Retina (tissue), 1 donor: ENCODE data around the gene KIF12.
A peak's percentile ranks its signal among the peaks of the same experiment; 100 is the strongest.
"Not testable (repeated sequence)": the region's sequence is repeated elsewhere in the genome, so short reads cannot be mapped to it uniquely, and the experiment has no call there.

Experiments used
- DNase-seq: peaks from one replicate; pipeline ENCODE4 v3.0.0-alpha.2; 2016

The KIF12 gene

GRCh38 chr9:114082763-114083412 lies 16.2 kb downstream of the KIF12 start:
- DNase-seq, result not testable (repeated sequence)

GRCh38 chr9:114082017-114082762 lies 16.9 kb downstream of the KIF12 start:
- peak; percentile 85 for DNase-seq

GRCh38 chr9:114081441-114082016 lies 17.6 kb downstream of the KIF12 start:
- DNase-seq, result no peak

- DNase-seq, result no peak
Measured at GRCh38 chr9:114080773-114081440, 18.2 kb downstream of the KIF12 start.

GRCh38 chr9:114080195-114080772 lies 18.8 kb downstream of the KIF12 start:
- DNase-seq, result no peak

GRCh38 chr9:114078781-114079156 lies 20.3 kb downstream of the KIF12 start:
- no peak for DNase-seq

GRCh38 chr9:114078021-114078780 lies 20.9 kb downstream of the KIF12 start, which contains the start of gene AMBP:
Gene AMBP (minus strand): TSS chr9:114078300. CDS start chr9:114078209, 91 bp downstream.
- no peak for DNase-seq

- DNase-seq, result no peak
Measured at GRCh38 chr9:114077162-114077837, 21.8 kb downstream of the KIF12 start.

- DNase-seq, result no peak
Measured at GRCh38 chr9:114076237-114077161, 22.6 kb downstream of the KIF12 start.

GRCh38 chr9:114075602-114076001 lies 23.5 kb downstream of the KIF12 start:
- no peak for DNase-seq

GRCh38 chr9:114072184-114073140 lies 26.6 kb downstream of the KIF12 start:
- DNase-seq, result no peak

GRCh38 chr9:114071197-114071795 lies 27.8 kb downstream of the KIF12 start:
- no peak for DNase-seq

- DNase-seq, result no peak
Measured at GRCh38 chr9:114070188-114071103, 28.6 kb downstream of the KIF12 start.

GRCh38 chr9:114069476-114070187 lies 29.5 kb downstream of the KIF12 start:
- DNase-seq, result no peak

- no peak for DNase-seq
Measured at GRCh38 chr9:114065304-114065703, 33.8 kb downstream of the KIF12 start.

- no peak for DNase-seq
Measured at GRCh38 chr9:114061830-114062474, 37.1 kb downstream of the KIF12 start.

GRCh38 chr9:114061292-114061691 lies 37.8 kb downstream of the KIF12 start:
- DNase-seq, result no peak
